Liver (tissue), 9 donors: ENCODE measurements around the gene POC5. TPM values are rescaled to one million over a fixed set of nuclear protein-coding genes. Genes with fewer than 3 reads are reported as not detected.

Experiments
- DNase-seq: peaks from one replicate; pipeline ENCODE4 v3.0.0-alpha.2; 2017; ENCODE audit warnings: low spot score
- H3K27ac ChIP-seq, 2 donors: one replicate each; pipeline ENCODE4 v1.7.0; 2013; ENCODE audit warnings: inconsistent platforms in 2 of 2, low read length in 2 of 2, control low read depth in 1 of 2, low read depth in 1 of 2, mild to moderate bottlenecking in 1 of 2
- H3K27me3 ChIP-seq, 4 donors: one replicate each; pipeline versions ENCODE4 v1.6.1 to v1.7.0; 2013; ENCODE audit warnings: low read length in 3 of 4, inconsistent platforms in 1 of 4, mild to moderate bottlenecking in 1 of 4, moderate library complexity in 1 of 4; ENCODE audit not compliant: control insufficient read depth in 4 of 4, insufficient read depth in 4 of 4
- H3K36me3 ChIP-seq, 4 donors: one replicate each; pipeline versions ENCODE4 v1.6.1 to v1.7.0; 2013; ENCODE audit warnings: low read length in 3 of 4, mild to moderate bottlenecking in 3 of 4, low read depth in 1 of 4, moderate library complexity in 1 of 4; ENCODE audit not compliant: control insufficient read depth in 4 of 4, insufficient read depth in 3 of 4
- H3K4me1 ChIP-seq, 4 donors: one replicate each; pipeline versions ENCODE4 v1.6.1 to v1.7.0; 2013; ENCODE audit warnings: low read length in 3 of 4, mild to moderate bottlenecking in 3 of 4, moderate library complexity in 1 of 4; ENCODE audit not compliant: control insufficient read depth in 4 of 4, insufficient read depth in 4 of 4
- H3K4me3 ChIP-seq, 3 donors: one replicate each; pipeline versions ENCODE4 v1.6.1 to v1.7.0; 2013; ENCODE audit warnings: low read length in 3 of 3, control low read depth in 1 of 3, low read depth in 1 of 3, mild to moderate bottlenecking in 1 of 3
- H3K9ac ChIP-seq, 2 donors: one replicate each; pipeline ENCODE4 v1.7.0; 2013; ENCODE audit warnings: low read length in 2 of 2, mild to moderate bottlenecking in 2 of 2, moderate library complexity in 2 of 2, control low read depth in 1 of 2, low read depth in 1 of 2
- H3K9me3 ChIP-seq, 4 donors: one replicate each; pipeline versions ENCODE4 v1.6.1 to v1.7.0; 2013; ENCODE audit warnings: low read length in 3 of 4; ENCODE audit not compliant: control insufficient read depth in 4 of 4
- EGR1 ChIP-seq, 2 donors: IDR thresholded peaks; 2 replicates each; pipeline ENCODE4 v1.6.1; 2016 to 2018; ENCODE audit warnings: antibody characterized with exemption in 2 of 2, low read depth in 2 of 2
- FOXA1 ChIP-seq: IDR thresholded peaks from 2 replicates; pipeline ENCODE4 v1.6.1; 2016; ENCODE audit warnings: antibody characterized with exemption
- FOXA2 ChIP-seq: IDR thresholded peaks from 2 replicates; pipeline ENCODE4 v1.6.1; 2016; ENCODE audit warnings: antibody characterized with exemption
- GABPA ChIP-seq, 2 donors: IDR thresholded peaks in 1 of 2; conservative IDR thresholded peaks in 1 of 2; 2 replicates each; pipeline ENCODE4 v1.6.1; 2016; ENCODE audit warnings: antibody characterized with exemption in 2 of 2, mild to moderate bottlenecking in 1 of 2, moderate library complexity in 1 of 2
- HNF4A ChIP-seq, 2 donors: conservative IDR thresholded peaks; 2 replicates each; pipeline ENCODE4 v1.6.1; 2016; ENCODE audit warnings: antibody characterized with exemption in 2 of 2, mild to moderate bottlenecking in 2 of 2
- HNF4G ChIP-seq: IDR thresholded peaks from 2 replicates; pipeline ENCODE4 v1.6.1; 2016; ENCODE audit warnings: antibody characterized with exemption
- JUND ChIP-seq, 2 donors: IDR thresholded peaks; 2 replicates each; pipeline ENCODE4 v1.6.1; 2016; ENCODE audit warnings: antibody characterized with exemption in 2 of 2
- RAD21 ChIP-seq, 2 donors: IDR thresholded peaks; 2 replicates each; pipeline ENCODE4 v1.6.1; 2016; ENCODE audit warnings: antibody characterized with exemption in 2 of 2, mild to moderate bottlenecking in 2 of 2
- RXRA ChIP-seq, 2 donors: IDR thresholded peaks; 2 replicates each; pipeline ENCODE4 v1.6.1; 2017 to 2018; ENCODE audit warnings: antibody characterized with exemption in 2 of 2, mild to moderate bottlenecking in 1 of 2
- SP1 ChIP-seq: IDR thresholded peaks from 2 replicates; pipeline ENCODE4 v1.6.1; 2018; ENCODE audit warnings: antibody characterized with exemption, mild to moderate bottlenecking
- TAF1 ChIP-seq: conservative IDR thresholded peaks from 2 replicates; pipeline ENCODE4 v1.6.1; 2016; ENCODE audit warnings: antibody characterized with exemption, mild to moderate bottlenecking
- YY1 ChIP-seq: IDR thresholded peaks from 2 replicates; pipeline ENCODE4 v1.6.1; 2016; ENCODE audit warnings: antibody characterized with exemption, mild to moderate bottlenecking
- WGBS: extraction: QIAGEN DNeasy Blood & Tissue Kit; methylation state at CpG from one replicate; pipeline ENCODE4 v1.1.7; 2013; 5-methylcytosine and 5-hydroxymethylcytosine counted together
- polyA plus RNA-seq, 2 donors: library from polyadenylated mRNA; stranded (reverse) in 1 of 2; unstranded in 1 of 2; fragments of 200-250 nt in 1 of 2; fragments of >200 nt in 1 of 2; fragmentation: Nextera tagmentation in 1 of 2; extraction: Ambion mirVana in 1 of 2; gene quantifications; one replicate each; pipeline versions ENCODE4 v1.2.1 to v1.2.3, GENCODE V29; 2013 to 2015
- total RNA-seq, 2 donors: library from RNA; depleted of rRNA; stranded (reverse); fragments of >200 nt; gene quantifications; one replicate each; pipeline ENCODE4 v1.2.3, GENCODE V29; 2014
- TF ChIP-seq, protein P1 (sequence below): IDR thresholded peaks from 2 replicates; pipeline ENCODE4 v1.6.1; 2016; ENCODE audit warnings: antibody characterized with exemption
- TF ChIP-seq, protein P2 (sequence below): IDR thresholded peaks from 2 replicates; pipeline ENCODE4 v1.6.1; 2016; ENCODE audit warnings: antibody characterized with exemption
- TF ChIP-seq, protein P3 (sequence below): IDR thresholded peaks from 2 replicates; pipeline ENCODE4 v1.6.1; 2016; ENCODE audit warnings: antibody characterized with exemption, mild to moderate bottlenecking
- TF ChIP-seq, protein P4 (sequence below): fragments of 150-350 bp; IDR thresholded peaks from 2 replicates; pipeline ENCODE4 v1.5.1; 2017; ENCODE audit warnings: improper control_type of control experiment, low read depth, low read length; ENCODE audit not compliant: missing input control
- TF ChIP-seq, protein P5 (sequence below): IDR thresholded peaks from 2 replicates; pipeline ENCODE4 v1.6.1; 2016; ENCODE audit warnings: antibody characterized with exemption
- donor health status: healthy.
- donor health status: healthy.
- donor health status: healthy.
- donor health status: healthy.
- donor health status: healthy.

Gene POC5
- total and polyA plus RNA-seq, 4 donors = 2.3 to 6.7 (median 5.1) TPM

DNA sequence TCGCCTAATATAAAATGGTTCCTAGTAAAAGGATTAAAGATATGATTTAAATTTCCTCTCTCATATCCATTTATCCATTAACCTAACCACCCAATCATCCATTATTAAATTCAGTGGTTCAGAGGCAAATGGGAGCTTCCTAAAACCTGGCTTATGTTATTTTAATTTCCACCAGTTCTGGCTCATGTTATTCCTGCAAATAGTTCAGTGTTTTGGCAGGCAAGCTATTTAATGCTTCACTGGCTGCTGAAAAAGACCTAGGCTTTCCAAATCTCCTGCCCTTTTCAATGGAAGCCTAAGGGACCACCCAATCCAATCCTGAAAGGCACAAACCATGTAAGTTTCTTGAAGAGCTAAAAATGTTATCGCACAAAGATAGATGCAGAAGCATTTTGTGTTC is 52.3 kb downstream of the POC5 start (continued):
- no peak for TF ChIP-seq GABPA (IDR thresholded peaks at IDR 0.05 in 1 of 2, conservative IDR thresholded peaks at IDR 0.05 in 1 of 2)
- no peak for TF ChIP-seq FOXA2

DNA sequence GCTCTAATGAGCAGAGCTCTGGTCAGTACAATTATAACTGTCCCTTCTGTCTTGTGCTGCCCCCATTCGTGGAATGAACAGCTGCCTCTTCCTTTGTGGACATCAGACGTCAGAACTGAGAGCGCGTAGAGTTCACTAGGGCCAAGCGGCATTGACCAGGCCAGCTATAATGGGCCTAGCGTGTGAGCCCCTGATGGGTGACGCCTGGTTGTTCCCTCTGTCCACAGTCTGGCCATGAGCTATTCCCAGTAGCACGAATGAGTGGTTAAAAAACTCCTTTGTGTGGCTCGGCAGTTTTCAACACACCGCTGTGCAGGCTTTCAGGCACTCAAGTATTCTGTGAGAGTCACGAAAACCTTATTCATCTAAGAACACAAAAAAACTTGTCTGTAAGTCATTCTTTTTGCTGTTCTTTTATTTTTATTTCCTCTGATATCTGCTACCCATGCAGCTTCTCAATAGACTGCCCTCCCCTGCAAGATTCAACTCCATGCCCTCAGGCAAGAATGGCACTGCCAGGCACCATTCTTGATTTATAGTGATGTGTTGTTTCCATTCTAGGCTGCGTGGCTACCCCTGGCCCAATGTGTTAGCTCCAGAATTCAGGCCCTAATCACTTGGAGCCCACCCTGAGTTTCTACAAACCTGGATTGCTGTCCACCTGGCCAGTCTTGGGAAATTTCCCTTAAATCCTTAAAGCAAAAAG is 53.5 kb downstream of the POC5 start:
- Histone ChIP-seq H3K9ac (no peak overlapping the region), H3K27me3 (no peaks in the 10 kb centered on the region), H3K27ac (no peak overlapping the region), H3K36me3 (no peaks in the 10 kb centered on the region), H3K4me3 (no peak overlapping the region), H3K4me1 (peaks cover 0 to 3% (median under 1%) of the 10 kb centered on the region in 4 donors), H3K9me3 (no peaks in the 10 kb centered on the region)
- 94% methylated on average over 12 of the region's 12 CpGs for WGBS
- DNase-seq = no peak
- TF ChIP-seq JUND (IDR thresholded peaks at IDR 0.05) (no peak), HNF4A (conservative IDR thresholded peaks at IDR 0.05) (no peak), FOXA2 (no peak), SP1 (no peak), TAF1 (no peak), GABPA (IDR thresholded peaks at IDR 0.05 in 1 of 2, conservative IDR thresholded peaks at IDR 0.05 in 1 of 2) (no peak), RXRA (IDR thresholded peaks at IDR 0.05) (no peak), RAD21 (IDR thresholded peaks at IDR 0.05) (no peak), FOXA1 (no peak), HNF4G (no peak), EGR1 (IDR thresholded peaks at IDR 0.05; ENCODE audit: low read depth in 2 of 2) (no peak), YY1 (no peak)
- TF ChIP-seq, protein P1, sequence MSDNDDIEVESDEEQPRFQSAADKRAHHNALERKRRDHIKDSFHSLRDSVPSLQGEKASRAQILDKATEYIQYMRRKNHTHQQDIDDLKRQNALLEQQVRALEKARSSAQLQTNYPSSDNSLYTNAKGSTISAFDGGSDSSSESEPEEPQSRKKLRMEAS = no peak
- TF ChIP-seq, protein P2, sequence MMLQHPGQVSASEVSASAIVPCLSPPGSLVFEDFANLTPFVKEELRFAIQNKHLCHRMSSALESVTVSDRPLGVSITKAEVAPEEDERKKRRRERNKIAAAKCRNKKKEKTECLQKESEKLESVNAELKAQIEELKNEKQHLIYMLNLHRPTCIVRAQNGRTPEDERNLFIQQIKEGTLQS = no peak
- TF ChIP-seq, protein P3, sequence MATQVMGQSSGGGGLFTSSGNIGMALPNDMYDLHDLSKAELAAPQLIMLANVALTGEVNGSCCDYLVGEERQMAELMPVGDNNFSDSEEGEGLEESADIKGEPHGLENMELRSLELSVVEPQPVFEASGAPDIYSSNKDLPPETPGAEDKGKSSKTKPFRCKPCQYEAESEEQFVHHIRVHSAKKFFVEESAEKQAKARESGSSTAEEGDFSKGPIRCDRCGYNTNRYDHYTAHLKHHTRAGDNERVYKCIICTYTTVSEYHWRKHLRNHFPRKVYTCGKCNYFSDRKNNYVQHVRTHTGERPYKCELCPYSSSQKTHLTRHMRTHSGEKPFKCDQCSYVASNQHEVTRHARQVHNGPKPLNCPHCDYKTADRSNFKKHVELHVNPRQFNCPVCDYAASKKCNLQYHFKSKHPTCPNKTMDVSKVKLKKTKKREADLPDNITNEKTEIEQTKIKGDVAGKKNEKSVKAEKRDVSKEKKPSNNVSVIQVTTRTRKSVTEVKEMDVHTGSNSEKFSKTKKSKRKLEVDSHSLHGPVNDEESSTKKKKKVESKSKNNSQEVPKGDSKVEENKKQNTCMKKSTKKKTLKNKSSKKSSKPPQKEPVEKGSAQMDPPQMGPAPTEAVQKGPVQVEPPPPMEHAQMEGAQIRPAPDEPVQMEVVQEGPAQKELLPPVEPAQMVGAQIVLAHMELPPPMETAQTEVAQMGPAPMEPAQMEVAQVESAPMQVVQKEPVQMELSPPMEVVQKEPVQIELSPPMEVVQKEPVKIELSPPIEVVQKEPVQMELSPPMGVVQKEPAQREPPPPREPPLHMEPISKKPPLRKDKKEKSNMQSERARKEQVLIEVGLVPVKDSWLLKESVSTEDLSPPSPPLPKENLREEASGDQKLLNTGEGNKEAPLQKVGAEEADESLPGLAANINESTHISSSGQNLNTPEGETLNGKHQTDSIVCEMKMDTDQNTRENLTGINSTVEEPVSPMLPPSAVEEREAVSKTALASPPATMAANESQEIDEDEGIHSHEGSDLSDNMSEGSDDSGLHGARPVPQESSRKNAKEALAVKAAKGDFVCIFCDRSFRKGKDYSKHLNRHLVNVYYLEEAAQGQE = no peak
- TF ChIP-seq, protein P4, sequence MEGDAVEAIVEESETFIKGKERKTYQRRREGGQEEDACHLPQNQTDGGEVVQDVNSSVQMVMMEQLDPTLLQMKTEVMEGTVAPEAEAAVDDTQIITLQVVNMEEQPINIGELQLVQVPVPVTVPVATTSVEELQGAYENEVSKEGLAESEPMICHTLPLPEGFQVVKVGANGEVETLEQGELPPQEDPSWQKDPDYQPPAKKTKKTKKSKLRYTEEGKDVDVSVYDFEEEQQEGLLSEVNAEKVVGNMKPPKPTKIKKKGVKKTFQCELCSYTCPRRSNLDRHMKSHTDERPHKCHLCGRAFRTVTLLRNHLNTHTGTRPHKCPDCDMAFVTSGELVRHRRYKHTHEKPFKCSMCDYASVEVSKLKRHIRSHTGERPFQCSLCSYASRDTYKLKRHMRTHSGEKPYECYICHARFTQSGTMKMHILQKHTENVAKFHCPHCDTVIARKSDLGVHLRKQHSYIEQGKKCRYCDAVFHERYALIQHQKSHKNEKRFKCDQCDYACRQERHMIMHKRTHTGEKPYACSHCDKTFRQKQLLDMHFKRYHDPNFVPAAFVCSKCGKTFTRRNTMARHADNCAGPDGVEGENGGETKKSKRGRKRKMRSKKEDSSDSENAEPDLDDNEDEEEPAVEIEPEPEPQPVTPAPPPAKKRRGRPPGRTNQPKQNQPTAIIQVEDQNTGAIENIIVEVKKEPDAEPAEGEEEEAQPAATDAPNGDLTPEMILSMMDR = no peak
- TF ChIP-seq, protein P5, sequence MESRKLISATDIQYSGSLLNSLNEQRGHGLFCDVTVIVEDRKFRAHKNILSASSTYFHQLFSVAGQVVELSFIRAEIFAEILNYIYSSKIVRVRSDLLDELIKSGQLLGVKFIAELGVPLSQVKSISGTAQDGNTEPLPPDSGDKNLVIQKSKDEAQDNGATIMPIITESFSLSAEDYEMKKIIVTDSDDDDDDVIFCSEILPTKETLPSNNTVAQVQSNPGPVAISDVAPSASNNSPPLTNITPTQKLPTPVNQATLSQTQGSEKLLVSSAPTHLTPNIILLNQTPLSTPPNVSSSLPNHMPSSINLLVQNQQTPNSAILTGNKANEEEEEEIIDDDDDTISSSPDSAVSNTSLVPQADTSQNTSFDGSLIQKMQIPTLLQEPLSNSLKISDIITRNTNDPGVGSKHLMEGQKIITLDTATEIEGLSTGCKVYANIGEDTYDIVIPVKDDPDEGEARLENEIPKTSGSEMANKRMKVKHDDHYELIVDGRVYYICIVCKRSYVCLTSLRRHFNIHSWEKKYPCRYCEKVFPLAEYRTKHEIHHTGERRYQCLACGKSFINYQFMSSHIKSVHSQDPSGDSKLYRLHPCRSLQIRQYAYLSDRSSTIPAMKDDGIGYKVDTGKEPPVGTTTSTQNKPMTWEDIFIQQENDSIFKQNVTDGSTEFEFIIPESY = no peak
